Measurements from ENCODE around the gene UBASH3B.

Gene UBASH3B

GRCh38 chr11:122791411-122791810 lies 135.9 kb downstream of the UBASH3B start:
- no peak overlapping the region for H3K4me3 ChIP-seq (replicated peaks; ENCODE audit: low read depth, low read length)
- no peak for DNase-seq (ENCODE audit: extremely low read depth, low read depth)
- TF ChIP-seq CTCF (IDR thresholded peaks at IDR 0.05; ENCODE audit: low read depth, low read length, missing control alignments), result no peak

DNA sequence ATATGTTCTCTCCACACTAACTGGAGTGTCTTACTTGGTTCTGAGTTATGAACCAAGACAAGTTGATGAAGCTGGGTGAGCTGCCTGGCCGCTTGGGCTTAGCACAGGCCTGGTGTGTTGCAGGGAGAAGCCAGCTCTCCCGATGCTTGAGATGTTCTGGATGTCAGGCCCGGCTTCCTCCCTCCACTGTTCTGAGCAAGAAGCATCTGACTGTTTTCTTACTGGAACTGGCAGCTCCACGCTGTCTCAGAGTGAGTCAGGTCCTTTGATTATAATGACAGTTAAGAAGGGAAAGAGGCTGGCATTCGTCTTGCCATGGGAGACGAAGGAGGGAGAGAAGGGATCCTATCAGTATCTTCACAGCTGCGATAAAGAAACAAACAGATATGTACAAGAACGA lies 136.3 kb downstream of the UBASH3B start:
- H3K4me3 ChIP-seq (replicated peaks; ENCODE audit: low read depth, low read length), result no peak overlapping the region
- no peak for DNase-seq (ENCODE audit: extremely low read depth, low read depth)
- TF ChIP-seq CTCF (IDR thresholded peaks at IDR 0.05; ENCODE audit: low read depth, low read length, missing control alignments), result no peak

- TF ChIP-seq CTCF (IDR thresholded peaks at IDR 0.05; ENCODE audit: low read depth, low read length, missing control alignments), result no peak
- no peak overlapping the region for H3K4me3 ChIP-seq (replicated peaks; ENCODE audit: low read depth, low read length)
- DNase-seq (ENCODE audit: extremely low read depth, low read depth), result no peak
These were observed 138.0 kb downstream of the UBASH3B start for GRCh38 chr11:122793515-122793914.

GRCh38 chr11:122795307-122795706 lies 139.8 kb downstream of the UBASH3B start:
- no peak overlapping the region for H3K4me3 ChIP-seq (replicated peaks; ENCODE audit: low read depth, low read length)
- no peak for TF ChIP-seq CTCF (IDR thresholded peaks at IDR 0.05; ENCODE audit: low read depth, low read length, missing control alignments)
- no peak for DNase-seq (ENCODE audit: extremely low read depth, low read depth)

DNA sequence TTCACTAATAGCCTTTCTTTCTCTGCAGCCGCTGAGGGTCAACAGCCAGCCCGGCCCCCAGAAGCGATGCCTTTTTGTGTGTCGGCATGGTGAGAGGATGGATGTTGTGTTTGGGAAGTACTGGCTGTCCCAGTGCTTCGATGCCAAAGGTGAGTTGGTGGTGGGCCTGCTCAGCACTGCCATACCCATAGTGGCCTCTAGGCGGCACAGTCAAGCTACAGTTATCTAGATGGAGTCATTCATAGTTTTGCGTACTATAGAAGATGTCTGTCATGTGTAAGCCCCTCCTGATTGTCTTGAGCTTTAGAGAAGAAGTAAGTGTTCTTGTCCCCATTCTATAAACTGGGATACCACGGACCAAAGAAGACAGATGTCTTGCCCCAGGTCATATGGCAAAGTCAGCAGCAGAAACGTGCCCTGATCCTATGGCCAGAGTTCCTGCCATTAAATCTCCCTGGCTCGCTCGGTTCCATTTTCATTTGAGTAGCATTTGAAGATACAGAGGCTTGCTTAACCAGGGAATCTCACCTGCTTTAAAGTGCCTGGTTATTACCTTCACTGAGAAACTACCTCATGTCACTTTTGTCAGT lies 140.7 kb downstream of the UBASH3B start:
- no peak overlapping the region for H3K4me3 ChIP-seq (replicated peaks; ENCODE audit: low read depth, low read length)

GRCh38 chr11:122797651-122798050 lies 142.1 kb downstream of the UBASH3B start:
- no peak for TF ChIP-seq CTCF (IDR thresholded peaks at IDR 0.05; ENCODE audit: low read depth, low read length, missing control alignments)
- DNase-seq (ENCODE audit: extremely low read depth, low read depth), result no peak
- H3K4me3 ChIP-seq (replicated peaks; ENCODE audit: low read depth, low read length), result no peak overlapping the region

More for the DNA sequence above, 140.7 kb downstream of the UBASH3B start:
- DNase-seq (ENCODE audit: extremely low read depth, low read depth), result no peak
- peak; percentile 90 for TF ChIP-seq CTCF (IDR thresholded peaks at IDR 0.05; ENCODE audit: low read depth, low read length, missing control alignments)

All from HFF-Myc (cell line).